Stimulated activated CD8-positive, alpha-beta memory T cell treated with anti-CD3 and anti-CD28 coated beads, Interleukin-4, amount 100 ng/mL, for 48 hours (primary cell): ENCODE measurements around the gene PAX5.

Experiments used
- DNase-seq: peaks from one replicate; pipeline ENCODE4 v3.0.0-alpha.2; 2020

PAX5 gene

DNA sequence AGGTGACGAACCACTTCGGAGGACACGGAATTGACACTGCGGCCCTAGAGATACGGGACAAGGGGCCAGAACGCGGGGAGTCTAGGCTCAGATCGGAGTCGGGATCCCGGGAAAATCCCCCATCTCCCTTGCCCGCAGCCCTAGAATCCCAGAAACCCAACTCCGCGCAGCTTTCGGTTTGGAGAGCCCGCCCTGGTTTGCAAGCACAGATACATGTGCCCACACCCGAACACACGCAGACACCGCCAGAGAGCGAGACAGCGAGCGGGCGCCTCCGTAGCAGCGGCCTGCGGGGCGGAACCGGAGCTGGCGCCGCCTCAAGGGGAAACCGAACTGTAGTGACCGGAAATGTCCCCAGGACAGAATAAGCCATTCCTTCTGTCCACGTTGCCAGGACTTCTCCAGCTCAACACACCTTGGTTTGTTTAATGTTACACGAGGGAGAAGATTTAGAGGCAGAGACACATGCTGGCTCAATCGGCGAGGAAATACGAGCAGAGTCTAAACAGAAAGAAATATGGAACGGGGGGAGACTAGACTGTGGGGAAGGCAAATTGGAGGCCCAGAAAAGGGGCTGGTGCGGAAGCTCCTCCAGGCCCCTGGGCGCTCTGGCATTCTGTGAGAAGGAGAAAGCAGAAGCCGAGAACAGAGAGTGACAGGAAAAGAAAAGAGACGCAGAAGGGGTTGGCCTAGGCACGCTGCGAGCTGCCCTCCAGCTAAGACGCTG, 2.9 kb upstream of the PAX5 start:
- peak; percentile 60 for DNase-seq

DNA sequence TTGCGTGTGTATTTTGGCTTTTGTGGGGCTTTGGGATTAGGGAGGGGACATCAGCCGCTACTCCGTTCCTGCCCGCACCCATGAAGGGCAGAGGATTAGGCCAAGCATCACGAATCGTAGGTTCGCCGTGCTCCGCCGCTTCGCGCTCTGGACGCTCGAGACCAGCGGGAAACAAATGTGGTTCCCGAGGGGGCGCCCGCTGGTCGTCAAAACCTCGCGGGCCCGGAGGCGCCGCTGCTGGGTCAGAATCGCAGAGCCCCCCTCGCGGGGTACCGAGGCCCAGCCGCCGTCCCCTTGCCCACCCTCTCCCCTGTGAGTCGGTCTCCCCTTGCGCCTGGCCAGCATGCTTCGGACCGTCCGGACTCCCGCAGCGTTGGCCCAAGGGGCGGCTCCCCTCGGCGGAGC, 2.3 kb upstream of the PAX5 start:
- DNase-seq = peak; percentile 47

DNA sequence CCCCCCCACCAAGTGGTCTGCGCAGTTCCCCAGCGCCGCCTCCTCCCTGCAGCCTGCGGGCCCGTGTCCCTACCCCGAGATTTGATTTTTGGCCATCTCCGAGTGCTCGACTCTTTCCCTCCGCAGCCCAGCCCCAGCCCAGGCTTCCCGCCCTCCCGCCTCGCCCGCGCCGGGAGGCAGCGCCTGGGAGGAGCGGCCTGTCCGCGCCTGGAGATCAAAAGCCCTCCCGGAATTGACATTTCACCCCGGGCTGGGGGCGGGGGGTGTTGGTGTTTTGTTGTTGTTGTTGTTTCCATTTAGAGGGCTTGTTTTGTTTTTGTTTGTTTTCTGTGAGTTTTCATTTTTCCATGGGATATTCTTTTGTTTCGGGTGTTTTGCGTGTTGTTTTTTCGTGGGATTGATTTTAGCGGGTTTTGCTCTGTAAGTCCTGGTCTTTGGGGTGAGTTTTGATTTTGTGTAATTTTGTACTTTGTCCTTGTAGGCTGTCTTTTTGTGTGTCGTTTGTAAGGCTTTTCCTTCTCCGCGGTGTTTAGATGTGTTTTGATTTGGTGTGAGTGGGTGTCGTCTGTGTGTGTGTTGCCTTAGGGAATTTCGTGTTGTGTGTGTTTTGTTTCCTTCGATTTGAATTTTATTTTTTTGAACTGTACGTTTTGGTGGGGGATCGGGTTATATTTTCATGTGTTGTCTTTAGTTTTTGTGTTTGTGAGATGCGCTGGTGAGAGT, 1.7 kb upstream of the PAX5 start:
- peak; percentile 36 for DNase-seq

DNA sequence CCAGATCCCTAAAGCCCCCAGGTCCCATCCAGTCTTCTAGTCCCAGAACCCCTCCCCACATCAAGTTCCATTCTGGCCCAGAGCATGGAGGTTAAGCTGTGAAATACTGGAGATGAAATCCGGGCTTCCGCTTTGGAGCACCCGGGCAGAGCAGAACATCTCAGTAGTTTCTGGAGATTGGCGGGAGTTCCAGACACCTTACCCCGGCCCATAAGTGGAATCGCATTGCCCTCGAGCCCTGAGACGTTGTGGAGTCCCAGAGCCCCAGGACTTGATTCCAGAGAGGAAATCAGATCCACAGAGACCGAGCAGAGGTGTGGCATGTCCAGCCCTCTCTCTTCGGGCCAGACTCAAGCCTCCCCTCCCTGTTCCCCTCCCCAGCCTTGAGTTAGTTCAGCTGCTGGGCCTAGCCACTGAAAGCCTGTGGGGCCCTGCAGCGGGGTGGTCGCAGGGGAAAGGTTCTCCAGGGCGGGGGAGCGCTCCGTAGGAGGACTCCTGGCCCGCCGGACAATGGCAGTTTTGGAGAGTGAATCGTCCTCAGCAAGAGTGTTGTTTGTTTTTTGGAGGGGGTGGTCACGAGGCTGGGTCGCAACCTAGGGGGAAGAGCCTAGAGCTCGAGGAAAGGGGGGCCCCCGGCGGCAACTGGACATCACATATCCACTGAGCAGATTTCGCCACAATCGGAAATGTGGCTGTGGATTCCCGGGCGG, 1.0 kb upstream of the PAX5 start:
- DNase-seq = no peak

DNA sequence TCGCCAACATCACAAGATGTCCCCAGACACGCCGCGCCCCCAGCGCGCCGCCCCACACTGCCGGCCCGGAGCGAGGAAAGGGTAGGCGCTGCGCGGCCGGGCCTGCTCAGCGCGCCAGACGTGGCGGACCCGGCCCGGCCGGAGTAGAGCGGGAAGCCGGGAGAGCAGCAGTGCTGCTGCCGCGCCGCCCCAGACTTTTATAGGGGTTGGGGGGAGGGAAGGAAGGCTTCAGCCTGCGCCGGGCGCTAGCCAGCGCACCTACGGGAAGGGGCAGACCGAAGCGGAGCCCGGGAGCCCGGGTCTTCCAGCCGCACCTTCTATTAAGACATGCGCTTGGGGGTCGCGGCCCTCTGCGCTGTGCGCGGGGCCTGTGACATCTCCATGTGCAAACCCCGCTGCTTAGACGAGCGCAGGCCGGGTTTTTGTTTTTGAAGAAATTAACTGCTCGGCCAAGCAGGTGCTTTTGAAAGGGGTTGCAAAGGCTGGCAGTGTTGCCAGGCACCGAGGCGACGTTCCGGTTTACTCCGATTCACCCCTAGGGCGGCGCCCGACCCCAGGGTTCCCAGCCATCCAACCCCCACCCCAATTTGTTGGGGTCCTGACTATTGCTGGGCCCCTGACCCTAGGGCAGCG, 353 bp upstream of the PAX5 start:
- DNase-seq = peak; percentile 60

DNA sequence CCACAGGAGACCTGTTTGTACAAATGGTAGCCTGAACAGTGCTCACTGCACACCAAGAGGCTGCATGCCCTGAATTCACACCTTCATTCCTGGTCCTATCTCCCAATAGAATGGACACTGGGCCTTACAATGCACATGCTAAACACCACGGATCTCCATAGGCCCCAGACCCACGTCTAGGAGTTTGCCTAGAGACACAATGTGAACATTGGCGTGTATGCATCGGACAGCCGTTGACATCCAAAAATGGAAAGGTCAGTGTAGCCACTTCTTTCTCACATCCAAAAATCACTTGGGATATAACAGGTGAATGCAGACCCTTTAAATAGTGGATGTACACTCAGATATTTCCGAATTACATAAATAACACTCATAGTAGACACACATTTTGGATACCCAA, 927 bp downstream of the PAX5 start:
- DNase-seq = no peak

DNA sequence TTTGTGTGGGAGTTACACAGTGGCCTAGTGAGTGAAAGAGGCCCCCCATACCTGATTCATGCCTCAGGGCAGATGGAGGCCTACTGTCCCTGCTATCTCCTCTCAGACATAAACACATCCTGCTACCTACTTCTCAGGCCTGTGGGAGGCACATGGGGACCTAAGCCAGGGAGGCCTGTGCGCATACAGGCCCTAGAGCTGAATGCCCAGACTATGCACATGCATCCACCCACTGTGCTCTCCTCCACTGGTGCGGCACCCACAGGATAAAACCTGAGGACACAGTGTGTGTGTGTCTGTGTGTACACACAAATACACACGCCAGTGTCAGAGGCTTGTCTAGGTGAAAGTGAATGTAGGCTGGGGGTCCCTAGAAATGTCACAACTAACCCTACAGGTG, 1.4 kb downstream of the PAX5 start:
- no peak for DNase-seq

DNA sequence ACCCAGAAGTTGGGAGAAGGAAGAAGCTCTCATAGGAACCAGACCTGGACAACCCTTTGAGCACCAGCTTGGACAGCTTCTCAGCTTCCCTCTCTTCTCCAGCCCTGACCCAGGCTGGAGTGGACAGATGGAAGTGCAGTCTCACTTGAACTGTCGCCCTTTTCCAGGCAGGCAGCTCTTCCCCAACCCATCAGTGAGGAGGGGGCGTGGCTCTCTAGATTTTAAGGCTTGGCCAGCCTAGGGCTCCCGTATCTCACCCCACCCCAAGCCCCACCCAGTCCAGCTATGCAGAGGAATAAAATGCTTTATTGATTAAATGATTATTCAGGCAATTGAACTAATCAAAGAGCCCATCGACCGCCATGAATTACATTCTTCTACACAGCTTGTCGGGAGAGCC, 2.2 kb downstream of the PAX5 start:
- DNase-seq = no peak

DNA sequence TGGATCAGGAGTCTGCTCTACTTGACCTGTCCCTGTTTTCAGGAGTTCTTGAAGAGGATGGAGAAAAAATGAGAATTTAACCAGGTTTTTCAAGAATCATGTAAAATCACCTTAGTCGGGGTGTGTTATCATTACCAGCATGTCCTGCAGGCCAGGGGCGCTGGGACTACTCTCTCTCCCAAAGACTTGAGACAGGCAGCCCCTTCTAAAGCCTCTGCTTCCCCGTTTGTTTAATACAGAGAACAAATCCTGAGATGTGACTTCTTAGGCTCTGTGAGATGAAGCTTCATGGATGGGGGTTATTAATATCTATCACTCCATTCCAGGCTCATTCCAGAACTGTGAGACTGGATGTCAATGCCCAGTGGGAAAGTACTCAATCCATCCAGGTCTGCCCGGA, 3.0 kb downstream of the PAX5 start:
- DNase-seq = no peak

DNA sequence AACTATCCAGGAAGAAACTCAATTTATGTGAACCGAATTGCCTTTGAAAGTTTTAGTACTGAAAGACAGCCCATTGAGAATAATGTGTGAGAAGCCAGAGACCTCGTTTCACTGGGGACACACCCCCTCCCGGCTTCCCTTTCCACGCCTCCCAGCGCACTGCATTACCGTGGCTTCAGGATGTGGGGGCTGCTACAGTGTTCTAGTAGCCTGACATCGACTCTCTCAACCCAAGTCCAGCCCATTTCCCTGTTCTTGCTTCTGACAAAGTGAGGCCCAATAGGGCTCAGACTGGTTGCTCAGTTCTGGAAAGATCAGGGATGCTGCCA, 3.5 kb downstream of the PAX5 start:
- DNase-seq = no peak

DNA sequence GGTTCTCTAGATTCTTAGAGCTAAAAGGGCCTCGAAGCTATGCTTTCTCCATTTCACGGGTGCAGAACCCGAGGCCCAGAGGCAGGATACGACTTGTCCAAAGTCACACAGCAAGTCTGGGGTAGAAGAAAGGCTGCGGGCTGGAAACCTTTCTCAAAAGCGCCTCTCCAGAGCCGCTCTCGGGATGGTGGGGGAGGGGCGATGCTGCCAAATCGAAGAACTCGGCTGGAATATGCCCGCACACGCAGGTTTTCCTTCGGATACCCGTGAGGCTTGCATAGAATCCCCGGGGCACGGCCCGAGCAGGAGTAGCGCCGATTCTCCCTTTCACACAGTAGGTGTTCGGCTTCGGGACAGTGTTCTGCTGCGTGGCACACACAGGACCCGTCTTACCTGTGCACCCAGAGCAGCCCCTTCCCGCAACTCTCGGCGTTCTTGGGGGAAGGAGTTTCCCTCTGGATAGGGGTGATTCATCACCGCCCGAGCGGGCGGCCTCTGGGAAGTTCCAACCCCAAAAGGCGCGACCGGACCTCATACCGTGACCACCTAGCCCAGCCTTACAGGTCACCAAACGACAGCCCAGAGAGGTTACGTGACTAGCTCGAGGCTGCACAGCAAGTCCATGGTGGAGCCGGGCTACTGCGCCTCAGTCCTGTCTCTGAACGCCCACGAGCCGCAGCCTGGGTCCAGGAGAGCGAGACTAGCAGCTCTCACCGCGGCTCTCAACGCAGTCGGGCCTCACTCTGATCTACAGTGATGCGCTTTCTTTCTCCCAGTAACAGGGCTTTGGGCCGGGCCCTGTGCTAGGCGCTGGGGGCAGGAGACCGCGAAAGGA, 4.1 kb downstream of the PAX5 start:
- DNase-seq = peak; percentile 39

DNA sequence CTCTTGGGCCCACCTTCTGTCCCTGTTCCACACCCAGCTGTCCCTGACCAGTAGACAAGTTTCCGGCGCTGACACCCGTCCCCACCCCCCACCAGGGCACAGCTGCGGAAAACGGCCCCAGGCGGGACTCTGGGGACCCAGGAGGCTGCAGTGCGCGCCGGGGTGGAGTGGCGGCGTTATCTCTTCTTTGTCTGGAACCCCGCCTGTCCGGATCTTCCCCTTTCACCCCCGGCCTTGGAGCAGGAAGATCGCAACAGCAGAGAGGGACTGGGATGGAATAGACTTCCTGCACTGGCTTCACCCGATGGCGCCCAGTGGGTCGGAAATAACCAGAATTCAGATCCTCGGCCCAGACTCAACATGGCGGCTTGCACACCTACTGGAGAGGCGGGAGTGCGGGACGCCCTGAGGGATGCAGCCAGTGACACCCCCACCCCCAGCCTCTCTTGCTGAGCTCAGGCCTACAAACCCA, 4.7 kb downstream of the PAX5 start:
- DNase-seq = no peak

DNA sequence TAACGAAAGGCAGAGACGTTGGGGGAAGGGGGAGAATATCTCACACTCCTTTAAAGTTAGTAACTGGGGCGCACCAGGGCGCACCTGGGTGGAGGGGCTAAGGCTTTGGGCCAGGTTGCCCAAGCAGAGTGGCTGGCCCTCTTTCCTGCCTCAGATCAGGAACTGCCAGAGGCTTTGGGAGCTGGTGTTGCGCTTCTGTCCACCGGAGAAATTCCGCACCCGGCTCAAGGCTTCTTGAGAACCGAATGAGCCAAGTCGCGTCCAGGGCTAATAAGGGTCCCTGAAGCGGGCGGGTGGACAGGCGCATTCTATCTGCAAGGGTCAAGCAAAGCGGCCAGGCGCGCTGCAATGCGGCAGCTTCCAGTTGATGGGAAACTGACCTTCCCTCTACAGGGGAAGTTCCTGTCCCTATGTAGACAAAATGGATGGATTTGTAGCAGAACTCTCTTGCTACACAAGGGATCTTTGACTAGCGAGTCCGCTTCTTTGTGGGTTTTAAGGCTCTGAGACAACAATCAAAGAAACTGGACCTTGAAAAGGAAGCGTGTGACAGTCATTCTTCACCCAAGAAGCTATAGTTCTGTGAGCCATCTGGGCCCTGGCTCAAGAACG, 5.5 kb downstream of the PAX5 start:
- no peak for DNase-seq

DNA sequence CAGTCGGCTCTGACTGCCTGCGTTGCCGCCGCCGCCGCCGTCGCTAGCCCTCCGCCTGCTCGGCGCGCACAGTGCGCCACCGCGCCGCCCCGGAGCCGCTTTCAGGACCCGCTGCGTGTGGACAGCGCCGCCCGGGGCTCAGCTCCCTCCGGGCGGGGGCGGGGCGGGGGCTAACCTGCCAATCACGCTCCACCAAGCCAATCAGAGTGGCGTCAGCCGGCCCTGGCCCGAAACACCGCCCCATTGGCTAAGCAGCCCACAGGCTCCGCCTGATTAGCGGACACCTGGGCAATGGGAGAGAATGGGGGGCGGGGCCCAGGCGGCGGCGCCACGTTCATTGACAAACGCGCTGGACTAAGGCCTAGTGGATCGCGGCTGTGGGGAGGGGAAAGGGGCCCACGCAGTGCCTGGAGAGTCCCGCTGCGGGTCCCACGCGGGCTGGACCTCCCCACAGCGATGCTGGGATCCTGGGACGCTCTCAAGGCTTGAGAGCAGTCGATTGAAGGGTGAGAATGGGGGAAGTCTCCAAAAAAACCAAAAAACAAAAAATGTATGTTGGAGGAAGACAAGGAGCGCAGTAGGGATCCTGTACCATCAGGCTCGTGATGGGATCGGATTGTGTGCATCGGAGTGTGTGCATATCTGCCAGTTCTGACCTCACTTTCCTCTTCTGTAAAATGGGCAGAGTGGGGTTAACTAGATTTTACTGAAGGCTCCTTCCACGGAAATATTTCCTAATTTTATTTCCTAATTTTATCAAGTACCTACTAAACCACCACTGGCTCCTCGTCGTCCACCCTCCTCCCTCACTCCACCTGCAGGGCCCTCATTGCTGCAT, 6.3 kb downstream of the PAX5 start:
- peak; percentile 94 for DNase-seq

DNA sequence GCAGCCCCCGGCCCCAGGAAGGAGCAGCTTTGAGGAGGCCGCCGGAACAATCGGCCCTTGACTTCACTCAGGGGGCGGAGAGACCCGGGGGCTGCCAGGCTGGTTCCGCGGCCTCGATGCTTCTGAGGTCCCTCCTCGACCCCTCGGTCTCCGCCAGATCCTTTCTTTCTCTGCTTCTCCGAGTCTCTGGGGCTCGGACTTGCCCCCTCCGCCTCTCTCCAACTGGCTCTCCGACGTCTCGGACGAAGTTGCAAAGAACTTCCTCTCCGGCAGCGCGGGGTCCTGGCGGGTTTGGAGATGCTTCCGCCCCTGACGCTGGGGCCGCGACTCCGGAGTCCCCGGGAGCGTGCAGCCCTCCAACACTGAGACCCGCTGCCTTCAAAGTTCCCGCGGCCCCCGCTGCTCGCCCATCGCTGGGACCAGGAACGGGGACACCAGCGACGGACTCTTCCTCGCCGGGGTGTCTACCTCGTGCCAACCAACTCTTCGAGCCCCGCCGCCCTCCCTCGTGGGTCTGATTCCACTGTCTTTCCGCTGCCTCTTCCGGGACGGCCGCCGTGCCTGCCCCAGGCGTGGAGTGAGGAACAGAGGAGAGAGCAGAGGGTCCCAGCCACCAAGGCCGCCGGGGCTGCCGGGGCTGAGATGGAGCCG, 7.0 kb downstream of the PAX5 start:
- no peak for DNase-seq

DNA sequence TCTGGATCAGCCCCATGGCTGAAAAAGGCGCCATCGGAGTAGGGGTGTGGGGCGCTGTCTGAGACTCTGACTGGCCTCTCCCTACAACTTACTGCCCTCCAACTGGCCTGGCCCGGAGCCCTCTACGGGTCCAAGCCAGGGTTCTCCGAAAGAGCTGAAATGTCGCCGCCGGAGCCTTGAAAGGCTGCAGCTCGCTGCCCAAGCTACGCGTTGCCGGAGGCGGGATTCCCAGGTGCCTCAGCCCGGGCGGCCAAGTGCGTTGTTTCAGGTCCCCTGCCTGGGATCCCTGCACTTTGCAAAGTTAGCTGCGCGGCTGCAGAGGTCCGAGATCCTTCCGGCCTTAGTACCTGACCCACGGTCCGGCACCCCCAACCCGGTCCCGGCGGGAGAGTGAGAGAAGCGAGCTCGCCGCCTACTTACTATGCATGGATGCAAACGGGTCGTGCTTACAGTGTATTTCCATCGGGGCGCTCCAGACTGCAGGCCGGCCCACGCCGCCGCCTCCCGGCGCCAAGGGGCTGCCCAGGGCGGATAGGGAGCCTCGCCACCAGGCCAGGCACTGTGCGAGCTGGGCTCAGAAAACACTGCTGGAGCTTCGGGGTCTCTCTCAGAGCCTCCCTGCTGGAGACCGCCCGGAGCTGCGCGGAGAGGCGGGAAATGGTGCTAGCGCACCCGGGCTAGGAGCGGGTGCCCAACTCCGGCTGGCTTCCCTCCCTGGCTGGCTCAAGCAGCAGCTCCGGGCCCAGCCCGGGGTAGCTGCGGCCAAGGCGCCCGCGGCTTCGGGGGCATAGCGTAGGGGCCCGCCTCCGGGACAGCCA, 7.7 kb downstream of the PAX5 start:
- no peak for DNase-seq

DNA sequence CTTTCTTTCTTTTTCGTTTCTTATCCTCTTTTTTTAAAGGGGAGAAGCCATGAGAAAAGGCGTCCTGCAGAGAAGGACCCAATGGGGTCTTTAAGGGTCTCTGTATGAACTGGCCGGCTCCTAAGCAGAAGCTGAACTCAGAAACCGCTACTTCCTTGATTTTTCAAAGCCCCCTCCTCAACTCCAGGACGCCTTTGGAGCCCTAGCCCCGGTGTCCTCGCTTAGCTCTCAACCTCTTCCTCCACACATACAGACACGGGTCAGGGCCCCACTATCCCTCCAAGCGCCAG, 8.3 kb downstream of the PAX5 start:
- DNase-seq = no peak

DNA sequence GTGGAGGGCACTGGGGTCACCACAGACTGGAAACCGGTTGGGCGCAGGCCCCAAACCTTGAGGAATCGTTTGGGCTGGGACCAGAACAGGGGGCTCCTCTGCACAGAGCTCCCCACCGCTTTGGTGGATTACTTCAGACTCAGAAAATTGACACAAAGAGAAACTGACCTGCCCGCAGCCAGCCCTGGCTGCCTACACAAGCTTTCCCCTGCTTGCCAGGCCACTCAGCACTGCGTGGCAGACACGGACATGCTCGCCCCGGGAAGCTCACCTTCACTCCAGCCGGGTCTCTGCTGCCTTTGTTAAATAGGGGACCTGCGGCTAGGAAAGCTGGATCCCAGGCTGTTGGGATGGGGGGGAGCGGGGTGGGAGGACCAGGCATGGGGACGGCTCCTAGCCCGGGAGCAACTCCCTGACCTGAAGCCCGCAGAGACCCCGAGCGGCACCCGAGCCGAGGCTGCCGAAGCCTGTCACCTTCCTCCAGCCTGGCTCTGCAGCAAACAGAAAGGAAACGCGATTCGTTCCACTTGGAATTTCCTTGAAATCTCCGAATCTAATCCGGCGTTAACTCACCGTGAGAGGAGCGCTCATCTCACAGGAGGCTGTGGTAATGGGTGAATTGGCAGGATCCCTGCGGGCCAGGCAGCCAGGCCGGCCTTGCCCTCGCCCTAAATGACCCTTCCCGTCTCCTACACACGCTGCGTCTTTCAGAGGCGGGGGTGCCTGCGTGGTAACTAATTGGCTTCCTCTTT, 8.8 kb downstream of the PAX5 start:
- DNase-seq = no peak

DNA sequence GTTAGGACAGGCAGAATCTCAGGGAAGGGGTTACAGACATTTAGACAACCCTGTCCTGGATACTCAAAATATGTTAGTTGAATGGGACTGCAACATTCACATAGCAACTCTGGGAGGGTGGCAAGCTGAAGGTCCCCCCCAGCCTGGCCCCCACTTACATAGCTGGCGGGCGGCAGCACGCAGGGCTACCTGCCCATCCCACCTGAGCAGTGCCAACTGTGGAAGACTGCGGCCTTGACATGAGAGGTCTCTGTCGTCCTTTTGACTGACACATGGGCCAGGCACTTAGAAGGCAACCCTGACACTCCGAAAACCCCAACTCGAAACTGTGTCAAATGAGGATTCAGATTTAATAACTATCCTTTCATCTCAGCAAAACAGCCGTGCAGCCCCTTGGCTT, 16.5 kb downstream of the PAX5 start:
- DNase-seq = no peak
